ENCODE data around the gene FBXL20. TPM values are rescaled to one million over a fixed set of nuclear protein-coding genes. Genes with fewer than 3 reads are reported as not detected.

FBXL20 gene
- total RNA-seq, 1 experiment from 2014 or later, result 20.2 TPM

DNA sequence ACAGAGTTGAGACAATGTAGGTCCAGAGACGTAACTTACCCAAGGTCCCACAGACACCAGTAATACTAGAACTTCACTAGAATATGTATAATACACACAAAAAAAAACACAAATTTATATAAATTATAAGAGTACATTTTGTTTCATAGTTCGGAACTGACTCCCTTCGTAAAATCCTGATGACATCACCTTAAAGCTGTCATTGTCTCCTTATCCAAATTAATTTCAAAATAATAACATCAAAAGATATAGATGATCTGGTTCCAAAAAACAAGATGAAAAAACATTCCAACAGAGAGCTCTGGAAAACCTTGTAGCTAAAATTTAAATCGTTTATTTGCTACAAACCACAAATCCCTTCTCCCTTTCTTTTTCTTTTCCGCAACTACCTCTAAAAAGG, 10.0 kb downstream of the FBXL20 start:
- ChIA-PET POLR2A (ENCODE audit: unreplicated experiment) (no interaction called here), CTCF (interaction anchor here (0.6 kb wide), 1 partner anchor 225 kb away, joined by 4 read pairs; no protein-coding TSS in a partner anchor)
- H3K4me3 ChIP-seq, result no peak overlapping the region
- no peaks in the 10 kb centered on the region for H3K36me3 ChIP-seq (ENCODE audit: low read depth)
- H3K4me2 ChIP-seq, result no peak overlapping the region
- TF ChIP-seq, protein P1, sequence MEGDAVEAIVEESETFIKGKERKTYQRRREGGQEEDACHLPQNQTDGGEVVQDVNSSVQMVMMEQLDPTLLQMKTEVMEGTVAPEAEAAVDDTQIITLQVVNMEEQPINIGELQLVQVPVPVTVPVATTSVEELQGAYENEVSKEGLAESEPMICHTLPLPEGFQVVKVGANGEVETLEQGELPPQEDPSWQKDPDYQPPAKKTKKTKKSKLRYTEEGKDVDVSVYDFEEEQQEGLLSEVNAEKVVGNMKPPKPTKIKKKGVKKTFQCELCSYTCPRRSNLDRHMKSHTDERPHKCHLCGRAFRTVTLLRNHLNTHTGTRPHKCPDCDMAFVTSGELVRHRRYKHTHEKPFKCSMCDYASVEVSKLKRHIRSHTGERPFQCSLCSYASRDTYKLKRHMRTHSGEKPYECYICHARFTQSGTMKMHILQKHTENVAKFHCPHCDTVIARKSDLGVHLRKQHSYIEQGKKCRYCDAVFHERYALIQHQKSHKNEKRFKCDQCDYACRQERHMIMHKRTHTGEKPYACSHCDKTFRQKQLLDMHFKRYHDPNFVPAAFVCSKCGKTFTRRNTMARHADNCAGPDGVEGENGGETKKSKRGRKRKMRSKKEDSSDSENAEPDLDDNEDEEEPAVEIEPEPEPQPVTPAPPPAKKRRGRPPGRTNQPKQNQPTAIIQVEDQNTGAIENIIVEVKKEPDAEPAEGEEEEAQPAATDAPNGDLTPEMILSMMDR (conservative IDR thresholded peaks at IDR 0.05), result no peak
- no peak for TF ChIP-seq EZH2 (IDR thresholded peaks at IDR 0.05; ENCODE audit: low read depth)
- DNase-seq, result no peak
- 0 out of 2 replicates have a peak, but pooled peaks cover 3% of the 10 kb centered on the region for H3K79me2 ChIP-seq (ENCODE audit: low read depth)
- 0 out of 2 replicates have a peak, but pooled peaks cover 7% of the 10 kb centered on the region for H4K20me1 ChIP-seq (ENCODE audit: insufficient read depth)
- no peaks in the 10 kb centered on the region for H3K9me2 ChIP-seq (ENCODE audit: insufficient read depth)
- H3K27ac ChIP-seq, result no peak overlapping the region
- H3K27me3 ChIP-seq (ENCODE audit: insufficient read depth, low read depth), result no peaks in the 10 kb centered on the region
- intact Hi-C loops (cut with micrococcal nuclease; ENCODE audit: unreplicated experiment), result no loop called here
- H2AFZ ChIP-seq, result no peak overlapping the region
- H3F3A ChIP-seq (ENCODE audit: insufficient read depth, low read depth), result peaks cover 3% of the 10 kb centered on the region; the same call in 1 of the 2 replicates
- H3K9me3 ChIP-seq (ENCODE audit: insufficient read depth, low read depth), result no peaks in the 10 kb centered on the region
- H3K4me1 ChIP-seq (replicated peaks; ENCODE audit: insufficient read depth), result no peaks in the 10 kb centered on the region
- BruUV-seq (replicated peaks), result no TSS peak

DNA sequence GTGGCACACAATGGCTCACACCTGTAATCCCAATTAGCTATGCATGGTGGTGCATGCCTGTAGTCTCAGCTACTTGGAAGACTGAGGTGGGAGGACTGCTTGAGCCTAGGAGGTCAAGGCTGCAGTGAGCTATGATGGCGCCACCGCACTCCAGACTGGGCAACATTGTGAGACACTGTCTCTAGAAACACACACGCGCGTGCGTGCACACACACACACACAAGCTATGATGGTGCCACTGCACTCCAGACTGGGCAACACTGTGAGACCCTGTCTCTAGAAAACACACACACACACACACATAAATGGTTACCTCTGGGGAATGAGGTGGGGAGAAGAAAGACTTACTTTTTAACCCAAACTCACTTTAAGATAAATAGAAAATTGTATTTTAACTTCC, 16.4 kb downstream of the FBXL20 start:
- ChIA-PET POLR2A (ENCODE audit: unreplicated experiment) (interaction anchor here (0.6 to 0.8 kb wide), 2 partner anchors 76 to 267 kb away, joined by 3 to 4 read pairs; no protein-coding TSS in a partner anchor), CTCF (no interaction called here)
- H3F3A ChIP-seq (ENCODE audit: insufficient read depth, low read depth), result peaks cover 3% of the 10 kb centered on the region; the same call in 1 of the 2 replicates
- intact Hi-C loops (cut with micrococcal nuclease; ENCODE audit: unreplicated experiment), result no loop called here
- H3K4me2 ChIP-seq, result no peak overlapping the region
- H3K27me3 ChIP-seq (ENCODE audit: insufficient read depth, low read depth), result no peaks in the 10 kb centered on the region
- H2AFZ ChIP-seq, result no peak overlapping the region
- H3K4me1 ChIP-seq (replicated peaks; ENCODE audit: insufficient read depth), result no peaks in the 10 kb centered on the region
- no peaks in the 10 kb centered on the region for H3K9me2 ChIP-seq (ENCODE audit: insufficient read depth)
- H3K36me3 ChIP-seq (ENCODE audit: low read depth), result no peaks in the 10 kb centered on the region
- no peak overlapping the region for H3K27ac ChIP-seq
- TF ChIP-seq, protein P1 (conservative IDR thresholded peaks at IDR 0.05), result no peak
- TF ChIP-seq EZH2 (IDR thresholded peaks at IDR 0.05; ENCODE audit: low read depth), result no peak
- no peak for DNase-seq
- no peaks in the 10 kb centered on the region for H3K9me3 ChIP-seq (ENCODE audit: insufficient read depth, low read depth)
- peaks cover 17% of the 10 kb centered on the region; the same call in 1 of the 2 replicates for H4K20me1 ChIP-seq (ENCODE audit: insufficient read depth)
- H3K79me2 ChIP-seq (ENCODE audit: low read depth), result no peaks in the 10 kb centered on the region
- no peak overlapping the region for H3K4me3 ChIP-seq
- no TSS peak for BruUV-seq (replicated peaks)

DNA sequence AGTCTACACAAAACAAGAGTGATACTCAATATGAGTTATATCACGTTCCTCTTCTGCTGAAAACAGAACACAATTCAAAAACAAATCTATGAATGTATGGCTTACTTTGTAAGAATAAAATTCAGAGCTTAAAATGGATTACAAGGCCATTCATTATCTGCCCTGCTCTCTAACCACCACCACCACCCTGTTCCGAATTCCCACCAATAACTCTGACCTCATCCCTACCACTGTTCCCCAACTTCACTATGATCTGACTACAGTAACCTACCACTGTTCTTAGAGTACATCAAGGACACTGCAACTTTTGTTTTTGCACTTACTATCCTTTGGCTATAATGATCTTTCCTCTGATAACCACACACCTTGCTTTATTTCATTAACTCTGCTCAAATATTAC, 21.3 kb downstream of the FBXL20 start:
- intact Hi-C loops (cut with micrococcal nuclease; ENCODE audit: unreplicated experiment), result no loop called here
- no peaks in the 10 kb centered on the region for H3K79me2 ChIP-seq (ENCODE audit: low read depth)
- H3K4me2 ChIP-seq, result no peak overlapping the region
- H3K27me3 ChIP-seq (ENCODE audit: insufficient read depth, low read depth), result no peaks in the 10 kb centered on the region
- H3K36me3 ChIP-seq (ENCODE audit: low read depth), result no peaks in the 10 kb centered on the region
- peaks cover 20% of the 10 kb centered on the region for H4K20me1 ChIP-seq (ENCODE audit: insufficient read depth)
- no peaks in the 10 kb centered on the region for H3K9me3 ChIP-seq (ENCODE audit: insufficient read depth, low read depth)
- ChIA-PET CTCF (no interaction called here), POLR2A (ENCODE audit: unreplicated experiment) (no interaction called here)
- BruUV-seq (replicated peaks), result no TSS peak
- H3K4me3 ChIP-seq, result no peak overlapping the region
- no peak overlapping the region for H3K27ac ChIP-seq
- H3K4me1 ChIP-seq (replicated peaks; ENCODE audit: insufficient read depth), result no peaks in the 10 kb centered on the region
- no peaks in the 10 kb centered on the region for H3F3A ChIP-seq (ENCODE audit: insufficient read depth, low read depth)
- no peak for DNase-seq
- H3K9me2 ChIP-seq (ENCODE audit: insufficient read depth), result no peaks in the 10 kb centered on the region
- no peak overlapping the region for H2AFZ ChIP-seq
- TF ChIP-seq, protein P1 (conservative IDR thresholded peaks at IDR 0.05), result no peak
- no peak for TF ChIP-seq EZH2 (IDR thresholded peaks at IDR 0.05; ENCODE audit: low read depth)
